PC-9 (cell line): Measurements from ENCODE around the gene ACOX1.

Experiments
- CTCF ChIP-seq: fragments of 200-600 bp; sonication (generic); conservative IDR thresholded peaks from 2 replicates; pipeline ENCODE4 v1.6.1; 2017; ENCODE audit warnings: mixed run types, antibody characterized with exemption, mild to moderate bottlenecking, moderate library complexity
- EZH2 ChIP-seq: fragments of 200-600 bp; sonication (generic); IDR thresholded peaks from 2 replicates; pipeline ENCODE4 v1.8.0; 2017; ENCODE audit warnings: antibody characterized with exemption, low read depth

GRCh38 chr17:75937652-75938051 is 41.3 kb downstream of the ACOX1 start:
- no peak for TF ChIP-seq CTCF
- TF ChIP-seq EZH2 = no peak
